B cell (primary cell): ENCODE results near the gene COG7.

Experiments
- CTCF ChIP-seq: fragments of 200-600 bp; IDR thresholded peaks from one replicate; pipeline ENCODE4 v1.8.0; 2022; ENCODE audit warnings: antibody characterized with exemption, mild to moderate bottlenecking
- EZH2 ChIP-seq: IDR thresholded peaks from 2 replicates; pipeline ENCODE4 v1.6.1; 2012; ENCODE audit warnings: borderline replicate concordance, low read depth, mild to moderate bottlenecking, moderate library complexity, low read length; ENCODE audit not compliant: insufficient read depth, poor library complexity, severe bottlenecking

- no peak for TF ChIP-seq CTCF
- no peak for TF ChIP-seq EZH2
These were observed 27.3 kb upstream of the COG7 start for GRCh38 chr16:23480257-23480656.
